Measurements from ENCODE around the gene OR8D1. TPM values are rescaled to one million over a fixed set of nuclear protein-coding genes. Genes with fewer than 3 reads are reported as not detected.

Gene OR8D1
- total and polyA plus RNA-seq, 4 donors, result not detected

DNA sequence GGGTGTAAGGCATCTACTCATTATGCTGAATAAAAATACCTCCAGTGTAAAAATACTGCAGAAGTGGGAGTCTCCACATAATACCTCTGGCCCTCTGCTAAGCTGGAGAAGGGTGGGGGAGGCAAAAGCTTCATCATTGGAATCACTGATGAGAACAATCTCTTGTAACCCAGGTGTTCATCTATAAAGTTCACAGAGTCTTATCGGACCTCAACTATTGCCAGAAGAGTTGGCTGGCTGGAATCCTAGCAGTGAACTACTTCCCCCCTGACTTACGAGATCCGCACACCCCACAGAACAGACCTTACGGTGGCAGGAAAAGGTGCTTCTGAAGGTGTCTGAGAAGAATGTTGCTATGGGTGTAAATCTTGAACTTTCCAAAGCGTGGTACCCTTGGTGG lies 2.5 kb downstream of the OR8D1 start:
- TF ChIP-seq, protein P1, sequence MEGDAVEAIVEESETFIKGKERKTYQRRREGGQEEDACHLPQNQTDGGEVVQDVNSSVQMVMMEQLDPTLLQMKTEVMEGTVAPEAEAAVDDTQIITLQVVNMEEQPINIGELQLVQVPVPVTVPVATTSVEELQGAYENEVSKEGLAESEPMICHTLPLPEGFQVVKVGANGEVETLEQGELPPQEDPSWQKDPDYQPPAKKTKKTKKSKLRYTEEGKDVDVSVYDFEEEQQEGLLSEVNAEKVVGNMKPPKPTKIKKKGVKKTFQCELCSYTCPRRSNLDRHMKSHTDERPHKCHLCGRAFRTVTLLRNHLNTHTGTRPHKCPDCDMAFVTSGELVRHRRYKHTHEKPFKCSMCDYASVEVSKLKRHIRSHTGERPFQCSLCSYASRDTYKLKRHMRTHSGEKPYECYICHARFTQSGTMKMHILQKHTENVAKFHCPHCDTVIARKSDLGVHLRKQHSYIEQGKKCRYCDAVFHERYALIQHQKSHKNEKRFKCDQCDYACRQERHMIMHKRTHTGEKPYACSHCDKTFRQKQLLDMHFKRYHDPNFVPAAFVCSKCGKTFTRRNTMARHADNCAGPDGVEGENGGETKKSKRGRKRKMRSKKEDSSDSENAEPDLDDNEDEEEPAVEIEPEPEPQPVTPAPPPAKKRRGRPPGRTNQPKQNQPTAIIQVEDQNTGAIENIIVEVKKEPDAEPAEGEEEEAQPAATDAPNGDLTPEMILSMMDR (IDR thresholded peaks at IDR 0.05; ENCODE audit: control extremely low read depth, extremely low read depth), result no peak
- H3K4me1 ChIP-seq (ENCODE audit: control insufficient read depth in 5 of 5, insufficient read depth in 5 of 5, low read length in 5 of 5), result no peaks in the 10 kb centered on the region
- H3K4me3 ChIP-seq, result no peak overlapping the region
- ATAC-seq (ENCODE audit: insufficient read depth, low FRiP score) (no peak), DNase-seq (no peak)
- H3K36me3 ChIP-seq (ENCODE audit: control insufficient read depth in 4 of 4, insufficient read depth in 4 of 4, low read length in 4 of 4), result no peaks in the 10 kb centered on the region
- WGBS, 2 donors, result 83% methylated on average over 5 of the region's 5 CpGs
- no peaks in the 10 kb centered on the region for H3K9me3 ChIP-seq (ENCODE audit: control insufficient read depth in 4 of 4, insufficient read depth in 3 of 4, low read length in 3 of 4)
- no peak overlapping the region for H3K9ac ChIP-seq (ENCODE audit: insufficient read depth in 1 of 2, low read length in 2 of 2)
- no peaks in the 10 kb centered on the region for H3K27me3 ChIP-seq (ENCODE audit: control insufficient read depth in 3 of 3, insufficient read depth in 3 of 3, low read length in 2 of 3)
- no peak overlapping the region for H3K27ac ChIP-seq (ENCODE audit: low read depth in 1 of 2, low read length in 1 of 2)

- ATAC-seq (ENCODE audit: insufficient read depth, low FRiP score) (no peak), DNase-seq (no peak)
- TF ChIP-seq, protein P1 (IDR thresholded peaks at IDR 0.05; ENCODE audit: control extremely low read depth, extremely low read depth), result no peak
- H3K27ac ChIP-seq (ENCODE audit: low read depth in 1 of 2, low read length in 1 of 2), result no peak overlapping the region
- H3K36me3 ChIP-seq (ENCODE audit: control insufficient read depth in 4 of 4, insufficient read depth in 4 of 4, low read length in 4 of 4), result no peaks in the 10 kb centered on the region
- H3K27me3 ChIP-seq (ENCODE audit: control insufficient read depth in 3 of 3, insufficient read depth in 3 of 3, low read length in 2 of 3), result no peaks in the 10 kb centered on the region
- H3K9me3 ChIP-seq (ENCODE audit: control insufficient read depth in 4 of 4, insufficient read depth in 3 of 4, low read length in 3 of 4), result no peaks in the 10 kb centered on the region
- H3K9ac ChIP-seq (ENCODE audit: insufficient read depth in 1 of 2, low read length in 2 of 2), result no peak overlapping the region
- H3K4me3 ChIP-seq, result no peak overlapping the region
- H3K4me1 ChIP-seq (ENCODE audit: control insufficient read depth in 5 of 5, insufficient read depth in 5 of 5, low read length in 5 of 5), result no peaks in the 10 kb centered on the region
Measured at GRCh38 chr11:124310721-124311120, 3.0 kb downstream of the OR8D1 start.

- TF ChIP-seq, protein P1 (IDR thresholded peaks at IDR 0.05; ENCODE audit: control extremely low read depth, extremely low read depth), result no peak
- no peaks in the 10 kb centered on the region for H3K4me1 ChIP-seq (ENCODE audit: control insufficient read depth in 5 of 5, insufficient read depth in 5 of 5, low read length in 5 of 5)
- no peak for ATAC-seq (ENCODE audit: insufficient read depth, low FRiP score)
- no peaks in the 10 kb centered on the region for H3K27me3 ChIP-seq (ENCODE audit: control insufficient read depth in 3 of 3, insufficient read depth in 3 of 3, low read length in 2 of 3)
- no peaks in the 10 kb centered on the region for H3K36me3 ChIP-seq (ENCODE audit: control insufficient read depth in 4 of 4, insufficient read depth in 4 of 4, low read length in 4 of 4)
- H3K27ac ChIP-seq (ENCODE audit: low read depth in 1 of 2, low read length in 1 of 2), result no peak overlapping the region
- no peak overlapping the region for H3K9ac ChIP-seq (ENCODE audit: insufficient read depth in 1 of 2, low read length in 2 of 2)
- no peak overlapping the region for H3K4me3 ChIP-seq
- H3K9me3 ChIP-seq (ENCODE audit: control insufficient read depth in 4 of 4, insufficient read depth in 3 of 4, low read length in 3 of 4), result no peaks in the 10 kb centered on the region
- no peak for DNase-seq
Measured at GRCh38 chr11:124307093-124307492, 6.7 kb downstream of the OR8D1 start.

GRCh38 chr11:124302347-124303125 lies 11.2 kb downstream of the OR8D1 start:
- Histone ChIP-seq H3K27ac (ENCODE audit: low read depth in 1 of 2, low read length in 1 of 2) (no peak overlapping the region), H3K4me3 (no peak overlapping the region), H3K4me1 (ENCODE audit: control insufficient read depth in 5 of 5, insufficient read depth in 5 of 5, low read length in 5 of 5) (no peaks in the 10 kb centered on the region), H3K9me3 (ENCODE audit: control insufficient read depth in 4 of 4, insufficient read depth in 3 of 4, low read length in 3 of 4) (no peaks in the 10 kb centered on the region), H3K9ac (ENCODE audit: insufficient read depth in 1 of 2, low read length in 2 of 2) (no peak overlapping the region), H3K36me3 (ENCODE audit: control insufficient read depth in 4 of 4, insufficient read depth in 4 of 4, low read length in 4 of 4) (no peaks in the 10 kb centered on the region), H3K27me3 (ENCODE audit: control insufficient read depth in 3 of 3, insufficient read depth in 3 of 3, low read length in 2 of 3) (no peaks in the 10 kb centered on the region)
- WGBS, 2 donors, result 48 to 73% methylated on average over 3 of the region's 3 CpGs
- TF ChIP-seq, protein P1 (IDR thresholded peaks at IDR 0.05; ENCODE audit: control extremely low read depth, extremely low read depth), result no peak
- DNase-seq, result no peak
- ATAC-seq (ENCODE audit: insufficient read depth, low FRiP score), result no peak

Data from lung (tissue), 12 donors.